OCI-LY1 (cell line): ENCODE measurements around the gene SRSF1.

Experiments
- H2AFZ ChIP-seq: fragments of 200-600 bp; sonication (generic), shearing (Covaris generic); 2 replicates; pipeline ENCODE4 v1.6.0; 2014; ENCODE audit warnings: antibody characterized with exemption, mild to moderate bottlenecking, low read length
- H3F3A ChIP-seq: fragments of 200-600 bp; sonication (generic), shearing (Covaris generic); 2 replicates; pipeline ENCODE4 v1.6.0; 2014; ENCODE audit warnings: mild to moderate bottlenecking, antibody characterized with exemption, low read length, moderate library complexity; ENCODE audit not compliant: insufficient read depth
- H3K27ac ChIP-seq: fragments of 200-600 bp; sonication (generic); 2 replicates; pipeline ENCODE4 v1.5.1; 2014; ENCODE audit warnings: low read length, mixed run types, mild to moderate bottlenecking, low read depth; ENCODE audit not compliant: poor library complexity, severe bottlenecking
- H3K27me3 ChIP-seq: fragments of 200-600 bp; sonication (generic); 2 replicates; pipeline ENCODE4 v1.6.0; 2014; ENCODE audit warnings: antibody characterized with exemption, mild to moderate bottlenecking, low read length, moderate library complexity; ENCODE audit not compliant: insufficient read depth
- H3K36me3 ChIP-seq: fragments of 200-600 bp; sonication (generic); 2 replicates; pipeline ENCODE4 v1.6.1; 2014; ENCODE audit warnings: mild to moderate bottlenecking, antibody characterized with exemption, low read length, moderate library complexity, mixed read lengths; ENCODE audit not compliant: insufficient read depth
- H3K4me1 ChIP-seq: fragments of 200-600 bp; sonication (generic); 2 replicates; pipeline ENCODE4 v1.5.1; 2014; ENCODE audit warnings: mild to moderate bottlenecking, low read length, moderate library complexity; ENCODE audit not compliant: insufficient read depth, severe bottlenecking
- H3K4me2 ChIP-seq: fragments of 200-600 bp; sonication (generic), shearing (Covaris generic); 2 replicates; pipeline ENCODE4 v1.6.1; 2014; ENCODE audit warnings: low read length
- H3K4me3 ChIP-seq: fragments of 200-600 bp; sonication (generic); 2 replicates; pipeline ENCODE4 v1.5.1; 2014; ENCODE audit warnings: low read length, low read depth, mild to moderate bottlenecking, mixed read lengths; ENCODE audit not compliant: poor library complexity, severe bottlenecking
- H3K79me2 ChIP-seq: fragments of 200-600 bp; shearing (Covaris generic); 2 replicates; pipeline ENCODE4 v1.6.1; 2016; ENCODE audit warnings: mixed run types, low read length, mixed read lengths; ENCODE audit not compliant: insufficient read depth
- H3K9ac ChIP-seq: fragments of 200-600 bp; sonication (generic), shearing (Covaris generic); 2 replicates; pipeline ENCODE4 v1.6.1; 2014; ENCODE audit warnings: mild to moderate bottlenecking, low read length, mixed read lengths
- H3K9me2 ChIP-seq: fragments of 200-600 bp; sonication (generic), shearing (Covaris generic); 2 replicates; pipeline ENCODE4 v1.6.1; 2014; ENCODE audit warnings: low read depth, mild to moderate bottlenecking, low read length, mixed read lengths
- H3K9me3 ChIP-seq: fragments of 200-600 bp; shearing (Covaris generic); 2 replicates; pipeline ENCODE4 v1.6.1; 2014; ENCODE audit warnings: low read length, mixed read lengths
- H4K20me1 ChIP-seq: fragments of 200-600 bp; sonication (generic), shearing (Covaris generic); 2 replicates; pipeline ENCODE4 v1.6.0; 2016; ENCODE audit warnings: mild to moderate bottlenecking, low read length; ENCODE audit not compliant: insufficient read depth
- CTCF ChIP-seq: fragments of 200-600 bp; sonication (generic), shearing (Covaris generic); IDR thresholded peaks from 2 replicates; pipeline ENCODE4 v1.5.1; 2017; ENCODE audit warnings: mild to moderate bottlenecking, antibody characterized with exemption, low read length, moderate library complexity, mixed read lengths
- EZH2 ChIP-seq: fragments of 200-600 bp; sonication (generic), shearing (Covaris generic); IDR thresholded peaks from 2 replicates; pipeline ENCODE4 v1.8.0; 2017; ENCODE audit warnings: borderline replicate concordance, mixed run types, mild to moderate bottlenecking, antibody characterized with exemption, low read length, moderate library complexity, mixed read lengths

SRSF1 gene

GRCh38 chr17:58019521-58019920 is 12.5 kb upstream of the SRSF1 start:
- Histone ChIP-seq H3K9me3 (no peaks in the 10 kb centered on the region), H3K4me2 (no peak overlapping the region), H4K20me1 (no peaks in the 10 kb centered on the region), H3K9me2 (no peaks in the 10 kb centered on the region), H3K27me3 (no peaks in the 10 kb centered on the region), H3K79me2 (no peaks in the 10 kb centered on the region), H2AFZ (no peak overlapping the region), H3K36me3 (no peaks in the 10 kb centered on the region), H3F3A (no peaks in the 10 kb centered on the region), H3K4me1 (no peaks in the 10 kb centered on the region), H3K4me3 (no peak overlapping the region), H3K9ac (no peak overlapping the region), H3K27ac (no peak overlapping the region)
- TF ChIP-seq CTCF (no peak), EZH2 (no peak)

GRCh38 chr17:58019039-58019438 is 12.0 kb upstream of the SRSF1 start:
- no peaks in the 10 kb centered on the region for H3F3A ChIP-seq
- no peaks in the 10 kb centered on the region for H3K4me1 ChIP-seq
- H3K27me3 ChIP-seq: no peaks in the 10 kb centered on the region
- H3K36me3 ChIP-seq: no peaks in the 10 kb centered on the region
- TF ChIP-seq CTCF: no peak
- no peak for TF ChIP-seq EZH2
- H4K20me1 ChIP-seq: no peaks in the 10 kb centered on the region
- no peaks in the 10 kb centered on the region for H3K79me2 ChIP-seq
- no peak overlapping the region for H3K4me3 ChIP-seq
- no peak overlapping the region for H3K27ac ChIP-seq
- H2AFZ ChIP-seq: no peak overlapping the region
- H3K9ac ChIP-seq: no peak overlapping the region
- H3K9me2 ChIP-seq: no peaks in the 10 kb centered on the region
- no peaks in the 10 kb centered on the region for H3K9me3 ChIP-seq
- H3K4me2 ChIP-seq: no peak overlapping the region

GRCh38 chr17:58010067-58010799 is 3.2 kb upstream of the SRSF1 start:
- peaks cover 14% of the 10 kb centered on the region for H3K4me1 ChIP-seq
- H3K4me2 ChIP-seq: no peak overlapping the region
- no peak overlapping the region for H3K4me3 ChIP-seq
- H3K9ac ChIP-seq: no peak overlapping the region
- H3K9me3 ChIP-seq: no peaks in the 10 kb centered on the region
- no peaks in the 10 kb centered on the region; the same call in 1 of the 2 replicates for H4K20me1 ChIP-seq
- peaks cover 18% of the 10 kb centered on the region for H3K79me2 ChIP-seq
- no peaks in the 10 kb centered on the region for H3K9me2 ChIP-seq
- no peaks in the 10 kb centered on the region for H3F3A ChIP-seq
- no peak overlapping the region for H3K27ac ChIP-seq
- TF ChIP-seq EZH2 (no peak), CTCF (no peak)
- H2AFZ ChIP-seq: no peak overlapping the region
- H3K36me3 ChIP-seq: peaks cover 18% of the 10 kb centered on the region
- no peaks in the 10 kb centered on the region for H3K27me3 ChIP-seq
